Heart left ventricle (tissue), 16 donors: Measurements from ENCODE around the gene XRCC6. TPM values are rescaled to one million over a fixed set of nuclear protein-coding genes. Genes with fewer than 3 reads are reported as not detected.

Experiments used
- ATAC-seq, 4 donors: fragments of 200-7000 bp; cut with Tn5 transposase; one replicate each; pipeline ENCODE4 v1.9.1; 2020 to 2022; ENCODE audit warnings: moderate library complexity in 4 of 4, mild to moderate bottlenecking in 3 of 4, moderate number of reproducible peaks in 1 of 4
- DNase-seq, 5 donors: peaks; one replicate each; pipeline ENCODE4 v3.0.0-alpha.2; 2020
- H3K27ac ChIP-seq, 12 donors: fragments of 200-600 bp; sonication (generic) in 4 of 12; one replicate each; pipeline versions ENCODE4 v1.5.0 to v1.8.0; 2016 to 2022; ENCODE audit warnings: mild to moderate bottlenecking in 2 of 12
- H3K27me3 ChIP-seq, 9 donors: fragments of 200-600 bp; sonication (generic) in 2 of 9; one replicate each; pipeline versions ENCODE4 v1.5.1 to v1.8.0; 2016 to 2022; ENCODE audit warnings: mild to moderate bottlenecking in 3 of 9
- H3K36me3 ChIP-seq, 9 donors: fragments of 200-600 bp; sonication (generic) in 2 of 9; one replicate each; pipeline versions ENCODE4 v1.5.0 to v1.8.0; 2018 to 2022; ENCODE audit warnings: mild to moderate bottlenecking in 2 of 9
- H3K4me1 ChIP-seq, 12 donors: fragments of 200-600 bp; sonication (generic) in 4 of 12; one replicate each; pipeline versions ENCODE4 v1.5.0 to v1.8.0; 2016 to 2022; ENCODE audit warnings: mild to moderate bottlenecking in 3 of 12
- H3K4me3 ChIP-seq, 12 donors: fragments of 200-600 bp; sonication (generic) in 4 of 12; one replicate each; pipeline versions ENCODE4 v1.5.0 to v1.8.0; 2017 to 2022; ENCODE audit warnings: mild to moderate bottlenecking in 9 of 12, moderate library complexity in 4 of 12
- H3K9me3 ChIP-seq, 12 donors: fragments of 200-600 bp; sonication (generic) in 4 of 12; one replicate each; pipeline versions ENCODE4 v1.5.0 to v1.8.0; 2016 to 2022; ENCODE audit warnings: mild to moderate bottlenecking in 1 of 12
- CTCF ChIP-seq, 12 donors: fragments of 200-600 bp; sonication (generic) in 4 of 12; IDR thresholded peaks; one replicate each; pipeline versions ENCODE4 v1.5.0 to v1.8.0; 2018 to 2022; ENCODE audit warnings: antibody characterized with exemption in 12 of 12, mild to moderate bottlenecking in 5 of 12
- POLR2A ChIP-seq, 2 donors: fragments of 450-650 bp; IDR thresholded peaks; one replicate each; pipeline ENCODE4 v1.6.1; 2017; ENCODE audit warnings: antibody characterized with exemption in 2 of 2, mild to moderate bottlenecking in 2 of 2, moderate library complexity in 2 of 2
- WGBS, 4 donors: extraction: QIAGEN DNeasy Blood & Tissue Kit in 2 of 4; methylation state at CpG; one replicate each; pipeline versions ENCODE4 v1.1.5 to v1.1.7; 2013 to 2018; 5-methylcytosine and 5-hydroxymethylcytosine counted together
- intact Hi-C, 10 donors: fragments of 100-400 bp; cut with DNase I; formaldehyde crosslinking; loops; one replicate each; pipeline versions ENCODE4 v1.11.1 to v1.14.2; 2022
- polyA plus RNA-seq, 2 donors: library from polyadenylated mRNA; stranded (reverse); fragments of 200-250 nt; gene quantifications; one replicate each; pipeline ENCODE4 v1.2.3, GENCODE V29; 2013
- total RNA-seq, 9 donors: library from RNA; depleted of rRNA in 2 of 9; stranded (reverse); fragments of >200 nt in 2 of 9; fragmentation: NEBNext Ultra II Directional in 3 of 9; extraction: Animal tissue kit (Norgen Biotek cat#: 25700) in 3 of 9; gene quantifications; one replicate each; pipeline versions ENCODE4 v1.1.0 to v1.2.4, GENCODE V29; 2016 to 2023
- donor health status: ischemic (EF 13 %, LVEDD 7.1; RV severe dilation, severe dysfunction).
- donor health status: healthy with polysubstance abuse.
- donor health status: DM: no; HTN: yes; CAD: no.
- donor health status: DM: no; HTN: no; CAD: no.
- donor health status: ischemic (EF 25% LVEDD 6.9; RV normal size, moderate dysfunction).
- donor health status: ischemic (EF 25% LVEDD 5.7; RV mildly dilated, moderate dysfunction).
- donor health status: healthy.
- donor health status: DM: yes; HTN: yes; CAD: no.
- donor health status: ischemic (EF 35%, LVEDD 5.7; RV mildly dilated, moderate dysfunction).
- donor health status: nonischemic (EF 11% LVEDD 7.7; RV severe dilation, severe dysfunction).
- donor health status: DM: yes; HTN: yes; CAD: no.
- donor health status: PGD.
- donor health status: ischemic (EF 29% LVEDD 5.4; RV normal size, mild dysfunction).
- donor health status: nonischemic (EF 23%, LVEDD 6.1; RV moderate dilation, normal function).

XRCC6 gene
- total and polyA plus RNA-seq, 11 donors: 123 to 231 (median 176) TPM

GRCh38 chr22:41676134-41676533, 55.0 kb downstream of the XRCC6 start:
- H3K27me3 ChIP-seq: no peaks in the 10 kb centered on the region
- H3K36me3 ChIP-seq: peaks cover 0 to 74% (median 56%) of the 10 kb centered on the region in 9 donors
- ATAC-seq (peak; percentile 66 to 78 (median 74)), DNase-seq (no peak)
- peaks cover 0 to 17% (median 3%) of the 10 kb centered on the region in 12 donors for H3K4me1 ChIP-seq
- H3K9me3 ChIP-seq: no peaks in the 10 kb centered on the region
- no peak overlapping the region for H3K4me3 ChIP-seq
- H3K27ac ChIP-seq: peak overlapping the region in 9 of 12 donors; percentile 23 to 60 (median 47)
- TF ChIP-seq POLR2A (IDR thresholded peaks at IDR 0.05) (no peak), CTCF (IDR thresholded peaks at IDR 0.05) (no peak)
- intact Hi-C loops: no loop called here
- 58 to 70% (median 62%) methylated on average over 4 of the region's 4 CpGs for WGBS, 4 donors

GRCh38 chr22:41681616-41682015, 60.5 kb downstream of the XRCC6 start:
- WGBS, 4 donors: 48 to 71% (median 61%) methylated on average over 14 of the region's 14 CpGs
- DNase-seq: no peak
- intact Hi-C loops: loop anchor here in 1 of 10 donors (10.0 kb wide), 1 partner anchor 393 kb away; the partner anchor contains the start of genes NAGA, PHETA2 and SMDT1

GRCh38 chr22:41682033-41682807, 61.1 kb downstream of the XRCC6 start:
- intact Hi-C loops: loop anchor here in 1 of 10 donors (10.0 kb wide), 1 partner anchor 393 kb away; the partner anchor contains the start of genes NAGA, PHETA2 and SMDT1
- WGBS, 4 donors: 40 to 56% (median 48%) methylated on average over 50 of the region's 50 CpGs
- H3K27me3 ChIP-seq: no peaks in the 10 kb centered on the region

More at GRCh38 chr22:41681616-41682015, 60.5 kb downstream of the XRCC6 start:
- H3K27ac ChIP-seq: peak overlapping the region in 10 of 12 donors; percentile 39 to 94 (median 82)
- peaks cover 0 to 40% (median 37%) of the 10 kb centered on the region in 9 donors for H3K36me3 ChIP-seq
- peak in 2 of 4 donors; percentile 35 to 47 for ATAC-seq
- H3K27me3 ChIP-seq: no peaks in the 10 kb centered on the region
- no peaks in the 10 kb centered on the region for H3K9me3 ChIP-seq
- no peak for TF ChIP-seq CTCF (IDR thresholded peaks at IDR 0.05)
- no peak for TF ChIP-seq POLR2A (IDR thresholded peaks at IDR 0.05)
- peak overlapping the region; percentile 38 to 91 (median 67) for H3K4me3 ChIP-seq
- peaks cover 0 to 11% (median 2%) of the 10 kb centered on the region in 12 donors for H3K4me1 ChIP-seq

More at GRCh38 chr22:41682033-41682807, 61.1 kb downstream of the XRCC6 start:
- no peaks in the 10 kb centered on the region for H3K9me3 ChIP-seq
- peak overlapping the region; percentile 39 to 94 (median 82) for H3K27ac ChIP-seq
- peak overlapping the region; percentile 38 to 91 (median 67) for H3K4me3 ChIP-seq
- peaks cover 0 to 37% (median 34%) of the 10 kb centered on the region in 9 donors for H3K36me3 ChIP-seq
- ATAC-seq (peak; percentile 93 to 98 (median 96)), DNase-seq (peak; percentile 85 to 93 (median 88))
- H3K4me1 ChIP-seq: peaks cover 0 to 16% (median 6%) of the 10 kb centered on the region in 12 donors
- TF ChIP-seq POLR2A (IDR thresholded peaks at IDR 0.05): peak; percentile 14 to 59
- no peak for TF ChIP-seq CTCF (IDR thresholded peaks at IDR 0.05)
